KMS-11 (cell line): ENCODE data around the gene POLR2J3.
"Not testable (repeated sequence)": the region's sequence is repeated elsewhere in the genome, so short reads cannot be mapped to it uniquely, and the experiment has no call there.

Experiments used
- H2AFZ ChIP-seq: fragments of 200-600 bp; sonication (generic); 2 replicates; pipeline ENCODE4 v1.6.1; 2016; ENCODE audit warnings: antibody characterized with exemption, mixed run types, low read depth
- H3K27ac ChIP-seq: fragments of 200-600 bp; sonication (generic); 2 replicates; pipeline ENCODE4 v1.6.1; 2016; ENCODE audit warnings: mild to moderate bottlenecking, mixed run types
- H3K27me3 ChIP-seq: fragments of 200-600 bp; sonication (generic); 2 replicates; pipeline ENCODE4 v1.6.1; 2017; ENCODE audit warnings: mild to moderate bottlenecking, low read depth, mixed run types, moderate library complexity; ENCODE audit not compliant: insufficient read depth
- H3K36me3 ChIP-seq: fragments of 200-600 bp; sonication (generic); 2 replicates; pipeline ENCODE4 v1.6.1; 2017; ENCODE audit warnings: mild to moderate bottlenecking, mixed run types; ENCODE audit not compliant: insufficient read depth
- H3K4me1 ChIP-seq: fragments of 200-600 bp; sonication (generic); 2 replicates; pipeline ENCODE4 v1.6.1; 2016; ENCODE audit warnings: mild to moderate bottlenecking, low read depth, mixed run types; ENCODE audit not compliant: poor library complexity, severe bottlenecking
- H3K4me2 ChIP-seq: fragments of 200-600 bp; sonication (generic); 2 replicates; pipeline ENCODE4 v1.7.0; 2016; ENCODE audit warnings: mild to moderate bottlenecking, mixed run types
- H3K4me3 ChIP-seq: fragments of 200-600 bp; sonication (generic); IDR thresholded peaks from 2 replicates; pipeline ENCODE4 v1.6.1; 2017; ENCODE audit warnings: low read depth, low read length, mixed read lengths; ENCODE audit not compliant: insufficient read depth
- H3K79me2 ChIP-seq: fragments of 200-600 bp; sonication (generic); 2 replicates; pipeline ENCODE4 v1.6.1; 2016; ENCODE audit warnings: low read depth, mixed run types; ENCODE audit not compliant: insufficient read depth
- H3K9ac ChIP-seq: fragments of 200-600 bp; sonication (generic); 2 replicates; pipeline ENCODE4 v1.6.1; 2016; ENCODE audit warnings: mild to moderate bottlenecking, mixed run types
- H4K20me1 ChIP-seq: fragments of 200-600 bp; sonication (generic); 2 replicates; pipeline ENCODE4 v1.6.1; 2016; ENCODE audit warnings: mild to moderate bottlenecking, mixed run types; ENCODE audit not compliant: insufficient read depth

POLR2J3 gene

GRCh38 chr7:102589857-102590256 is 17.5 kb upstream of the POLR2J3 start:
- not testable (repeated sequence) for H3K36me3 ChIP-seq, H3K27ac ChIP-seq, H4K20me1 ChIP-seq, H3K27me3 ChIP-seq, H3K9ac ChIP-seq, H2AFZ ChIP-seq, H3K4me2 ChIP-seq, H3K4me1 ChIP-seq, H3K79me2 ChIP-seq, H3K4me3 ChIP-seq

GRCh38 chr7:102583495-102583894 is 11.1 kb upstream of the POLR2J3 start:
- not testable (repeated sequence) for H2AFZ ChIP-seq, H3K79me2 ChIP-seq, H3K4me2 ChIP-seq, H3K27me3 ChIP-seq, H4K20me1 ChIP-seq, H3K9ac ChIP-seq, H3K36me3 ChIP-seq, H3K4me1 ChIP-seq, H3K4me3 ChIP-seq, H3K27ac ChIP-seq

- not testable (repeated sequence) for H3K36me3 ChIP-seq, H3K4me1 ChIP-seq, H3K4me2 ChIP-seq, H4K20me1 ChIP-seq, H3K79me2 ChIP-seq, H2AFZ ChIP-seq, H3K4me3 ChIP-seq, H3K27me3 ChIP-seq, H3K27ac ChIP-seq, H3K9ac ChIP-seq
These were observed 9.3 kb upstream of the POLR2J3 start for GRCh38 chr7:102581722-102582121.

GRCh38 chr7:102578486-102578885 is 6.1 kb upstream of the POLR2J3 start:
- H3K4me3 ChIP-seq, H3K9ac ChIP-seq, H3K4me1 ChIP-seq, H3K36me3 ChIP-seq, H3K27me3 ChIP-seq, H3K79me2 ChIP-seq, H3K27ac ChIP-seq, H3K4me2 ChIP-seq, H4K20me1 ChIP-seq, H2AFZ ChIP-seq: not testable (repeated sequence)

- H3K4me2 ChIP-seq, result not testable (repeated sequence)
These were observed 5.2 kb upstream of the POLR2J3 start for GRCh38 chr7:102577315-102578240.

GRCh38 chr7:102576363-102576762 is 4.0 kb upstream of the POLR2J3 start:
- H3K27ac ChIP-seq, H3K36me3 ChIP-seq, H4K20me1 ChIP-seq, H3K27me3 ChIP-seq, H3K9ac ChIP-seq, H3K79me2 ChIP-seq, H2AFZ ChIP-seq, H3K4me2 ChIP-seq, H3K4me1 ChIP-seq, H3K4me3 ChIP-seq: not testable (repeated sequence)

More at GRCh38 chr7:102577315-102578240, 5.2 kb upstream of the POLR2J3 start:
- not testable (repeated sequence) for H4K20me1 ChIP-seq, H3K36me3 ChIP-seq, H3K27me3 ChIP-seq, H3K27ac ChIP-seq, H3K4me1 ChIP-seq, H3K9ac ChIP-seq, H2AFZ ChIP-seq, H3K4me3 ChIP-seq, H3K79me2 ChIP-seq

GRCh38 chr7:102574607-102575006 is 2.2 kb upstream of the POLR2J3 start:
- H2AFZ ChIP-seq, H3K27ac ChIP-seq, H4K20me1 ChIP-seq, H3K27me3 ChIP-seq, H3K9ac ChIP-seq, H3K4me3 ChIP-seq, H3K4me2 ChIP-seq, H3K79me2 ChIP-seq, H3K36me3 ChIP-seq, H3K4me1 ChIP-seq: not testable (repeated sequence)

- not testable (repeated sequence) for H3K79me2 ChIP-seq, H3K27me3 ChIP-seq, H2AFZ ChIP-seq, H4K20me1 ChIP-seq, H3K4me1 ChIP-seq, H3K36me3 ChIP-seq, H3K4me2 ChIP-seq, H3K9ac ChIP-seq, H3K27ac ChIP-seq, H3K4me3 ChIP-seq
These were observed 3.8 kb downstream of the POLR2J3 start for GRCh38 chr7:102568620-102569019.

- not testable (repeated sequence) for H3K79me2 ChIP-seq, H3K36me3 ChIP-seq, H3K4me2 ChIP-seq, H3K27me3 ChIP-seq, H2AFZ ChIP-seq, H3K9ac ChIP-seq, H3K4me3 ChIP-seq, H4K20me1 ChIP-seq, H3K4me1 ChIP-seq, H3K27ac ChIP-seq
These were observed 21.5 kb downstream of the POLR2J3 start, which contains the start of gene SPDYE2 for GRCh38 chr7:102550808-102551422. SPDYE2 (plus strand) TSS chr7:102551226; CDS start chr7:102553256, 2,030 bp downstream.

GRCh38 chr7:102546353-102546752 is 26.0 kb downstream of the POLR2J3 start:
- not testable (repeated sequence) for H4K20me1 ChIP-seq, H3K4me3 ChIP-seq, H3K9ac ChIP-seq, H3K27me3 ChIP-seq, H3K79me2 ChIP-seq, H3K4me1 ChIP-seq, H3K36me3 ChIP-seq, H3K4me2 ChIP-seq, H2AFZ ChIP-seq, H3K27ac ChIP-seq
